ENCODE data around the gene DAB1. TPM values are rescaled to one million over a fixed set of nuclear protein-coding genes. Genes with fewer than 3 reads are reported as not detected.

The DAB1 gene
- total and polyA plus RNA-seq, 2 of the 8 experiments (the other 6 are each of a cell fraction or from before 2014, with no cell fraction given) = 4.4 to 11.8 TPM

DNA sequence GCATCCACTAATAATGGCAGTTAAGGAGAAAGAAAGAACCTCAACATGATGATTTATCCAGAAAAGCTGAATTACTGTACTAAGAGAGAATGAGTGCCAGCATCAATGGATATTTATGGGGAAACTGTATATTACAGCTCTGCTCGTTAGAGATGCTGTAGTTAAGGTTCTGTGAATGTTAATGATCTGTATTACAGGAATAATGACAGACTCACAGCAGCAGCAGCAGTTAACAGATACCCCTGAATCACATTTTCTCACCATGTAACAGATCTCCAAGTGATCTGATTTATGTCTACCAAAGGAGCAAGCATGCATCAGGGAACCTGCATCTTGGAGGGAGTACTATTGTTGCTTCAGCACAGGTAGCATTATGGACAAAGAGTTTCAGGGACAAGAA, 377.4 kb downstream of the DAB1 start (continued):
- no peak for TF ChIP-seq CHD7 (IDR thresholded peaks at IDR 0.05; ENCODE audit: insufficient replicate concordance, low read length)
- no peak for TF ChIP-seq YY1 (IDR thresholded peaks at IDR 0.05; ENCODE audit: low read depth, low read length)
- TF ChIP-seq ZNF274 (IDR thresholded peaks at IDR 0.05; ENCODE audit: borderline replicate concordance, extremely low read depth, low read length) = no peak
- TF ChIP-seq TBP (IDR thresholded peaks at IDR 0.05; ENCODE audit: low read depth, low read length) = no peak
- TF ChIP-seq POU5F1 (IDR thresholded peaks at IDR 0.05; ENCODE audit: low read depth, low read length) = no peak
- no peak for TF ChIP-seq ATF2 (IDR thresholded peaks at IDR 0.05; ENCODE audit: low read length)
- no peak for TF ChIP-seq JUN (IDR thresholded peaks at IDR 0.05; ENCODE audit: low read depth, low read length)
- no peak for TF ChIP-seq CTCF (IDR thresholded peaks at IDR 0.05; ENCODE audit: control extremely low read depth in 1 of 3, insufficient read depth in 1 of 3, low read depth in 1 of 3, low read length in 3 of 3)

Data from H1 (cell line).